Sigmoid colon (tissue), 3 donors: Measurements from ENCODE around the gene SPRTN.

Experiments used
- POLR2A ChIP-seq, 2 donors: fragments of 450-650 bp; IDR thresholded peaks; one replicate each; pipeline ENCODE4 v1.6.1; 2016; ENCODE audit warnings: antibody characterized with exemption in 2 of 2, mild to moderate bottlenecking in 2 of 2, moderate library complexity in 2 of 2
- TF ChIP-seq, protein P1 (sequence below), 4 experiments: fragments of 450-650 bp in 3 of 4; fragments of 200-600 bp in 1 of 4; IDR thresholded peaks; one replicate each; pipeline ENCODE4 v1.5.1; 2016 to 2019; ENCODE audit warnings: antibody characterized with exemption in 4 of 4, mild to moderate bottlenecking in 3 of 4, moderate library complexity in 2 of 4

DNA sequence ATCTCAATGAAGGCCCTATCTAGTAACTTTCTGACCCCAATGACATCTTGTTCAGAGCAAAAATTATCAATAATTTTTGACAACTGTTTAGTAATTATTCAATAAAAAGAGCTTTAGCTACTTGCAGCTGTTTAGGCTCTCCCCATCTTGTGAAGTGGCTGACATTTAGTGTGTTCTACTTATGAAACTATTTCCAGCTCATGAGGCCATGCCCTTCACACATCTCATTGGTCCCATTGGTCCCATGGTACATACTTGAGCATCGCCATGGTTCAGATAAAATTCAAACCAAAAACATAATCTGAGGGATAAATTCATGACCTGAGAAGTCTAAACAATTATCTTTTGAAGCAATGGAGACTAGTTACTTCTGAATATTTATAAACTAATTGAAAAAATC, 24.2 kb downstream of the SPRTN start:
- TF ChIP-seq, protein P1, sequence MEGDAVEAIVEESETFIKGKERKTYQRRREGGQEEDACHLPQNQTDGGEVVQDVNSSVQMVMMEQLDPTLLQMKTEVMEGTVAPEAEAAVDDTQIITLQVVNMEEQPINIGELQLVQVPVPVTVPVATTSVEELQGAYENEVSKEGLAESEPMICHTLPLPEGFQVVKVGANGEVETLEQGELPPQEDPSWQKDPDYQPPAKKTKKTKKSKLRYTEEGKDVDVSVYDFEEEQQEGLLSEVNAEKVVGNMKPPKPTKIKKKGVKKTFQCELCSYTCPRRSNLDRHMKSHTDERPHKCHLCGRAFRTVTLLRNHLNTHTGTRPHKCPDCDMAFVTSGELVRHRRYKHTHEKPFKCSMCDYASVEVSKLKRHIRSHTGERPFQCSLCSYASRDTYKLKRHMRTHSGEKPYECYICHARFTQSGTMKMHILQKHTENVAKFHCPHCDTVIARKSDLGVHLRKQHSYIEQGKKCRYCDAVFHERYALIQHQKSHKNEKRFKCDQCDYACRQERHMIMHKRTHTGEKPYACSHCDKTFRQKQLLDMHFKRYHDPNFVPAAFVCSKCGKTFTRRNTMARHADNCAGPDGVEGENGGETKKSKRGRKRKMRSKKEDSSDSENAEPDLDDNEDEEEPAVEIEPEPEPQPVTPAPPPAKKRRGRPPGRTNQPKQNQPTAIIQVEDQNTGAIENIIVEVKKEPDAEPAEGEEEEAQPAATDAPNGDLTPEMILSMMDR (IDR thresholded peaks at IDR 0.05) = no peak
- TF ChIP-seq POLR2A (IDR thresholded peaks at IDR 0.05) = no peak
